HepG2 (cell line): Measurements from ENCODE around the gene SPTSSA. TPM values are rescaled to one million over a fixed set of nuclear protein-coding genes. Genes with fewer than 3 reads are reported as not detected.
"Not testable (repeated sequence)": the region's sequence is repeated elsewhere in the genome, so short reads cannot be mapped to it uniquely, and the experiment has no call there.

Experiments used
- ATAC-seq: fragments of 200-7000 bp; cut with Tn5 transposase; 3 replicates; pipeline ENCODE4 v1.9.1; 2020; ENCODE audit warnings: mild to moderate bottlenecking, moderate library complexity
- BruUV-seq: library from RNA; stranded (reverse); fragments of 400-500 nt; replicated peaks from 2 replicates; lab custom pipeline; 2021; lab: Mats Ljungman, UMichigan
- CTCF ChIA-PET: fragments of 300-600 bp; formaldehyde crosslinking; extraction: SDS; loops from one replicate; lab custom pipeline; 2021; ENCODE audit warnings: low total read pairs, inconsistent platforms, low intra/inter-chr PET ratio; lab: Yijun Ruan, JAX
- POLR2A ChIA-PET: fragments of 350-600 bp; sonication (Branson Sonifier 250); formaldehyde crosslinking; loops from one replicate; lab custom pipeline; 2020; ENCODE audit warnings: antibody characterized with exemption, inconsistent platforms; lab: Yijun Ruan, JAX
- DNase-seq: peaks from one replicate; pipeline ENCODE4 v3.0.0-alpha.2; 2015; ENCODE audit warnings: low spot score
- FAIRE-seq: peaks from 3 replicates; lab custom pipeline; 2011; peaks lifted over from hg19 to GRCh38; lab: Jason Lieb, UNC
- H2AFZ ChIP-seq: one replicate; pipeline ENCODE4 v1.6.1; 2011; ENCODE audit warnings: low read length, inconsistent platforms
- H3K27ac ChIP-seq: fragments of 300-600 bp; 3 replicates; pipeline ENCODE4 v1.8.0; 2011; ENCODE audit warnings: mixed run types, mild to moderate bottlenecking, mixed read lengths, low read length, inconsistent platforms; ENCODE audit not compliant: insufficient read depth; ENCODE audit errors: extremely low read length
- H3K27me3 ChIP-seq, 2 experiments: fragments of 200-600 bp in 1 of 2; 2 replicates in 1 of 2; 3 replicates in 1 of 2; pipeline versions ENCODE4 v1.6.0 to v1.8.0; 2011; ENCODE audit warnings: low read length in 2 of 2, mild to moderate bottlenecking in 2 of 2, moderate library complexity in 2 of 2, inconsistent platforms in 1 of 2; ENCODE audit not compliant: insufficient read depth in 2 of 2, control insufficient read depth in 1 of 2
- H3K36me3 ChIP-seq, 2 experiments: fragments of 200-600 bp in 1 of 2; replicated peaks in 1 of 2; 2 replicates in 1 of 2; 3 replicates in 1 of 2; pipeline versions ENCODE4 v1.5.1 to v1.8.0; 2011; ENCODE audit warnings: low read length in 2 of 2, inconsistent platforms in 1 of 2; ENCODE audit not compliant: insufficient read depth in 2 of 2, control insufficient read depth in 1 of 2
- H3K4me1 ChIP-seq: 2 replicates; pipeline ENCODE4 v1.5.1; 2012; ENCODE audit warnings: low read length, inconsistent platforms; ENCODE audit not compliant: insufficient read depth
- H3K4me2 ChIP-seq: 2 replicates; pipeline ENCODE4 v1.6.0; 2011; ENCODE audit warnings: low read depth, low read length, inconsistent platforms
- H3K4me3 ChIP-seq, 3 experiments: fragments of 200-600 bp in 1 of 3; sonication (generic), shearing (Covaris generic) in 1 of 3; replicated peaks in 1 of 3; 2 replicates each; pipeline ENCODE4 v1.5.1; 2011 to 2016; ENCODE audit warnings: low read length in 3 of 3, inconsistent platforms in 2 of 3, low read depth in 2 of 3, mild to moderate bottlenecking in 2 of 3, control low read depth in 1 of 3, mixed read lengths in 1 of 3; ENCODE audit not compliant: insufficient read depth in 1 of 3
- H3K79me2 ChIP-seq: one replicate; pipeline ENCODE4 v1.6.1; 2011; ENCODE audit warnings: low read length, inconsistent platforms; ENCODE audit not compliant: insufficient read depth
- H3K9ac ChIP-seq: 2 replicates; pipeline ENCODE4 v1.6.0; 2011; ENCODE audit warnings: mild to moderate bottlenecking, low read depth, low read length, inconsistent platforms; ENCODE audit not compliant: insufficient read depth
- H3K9me3 ChIP-seq: 2 replicates; pipeline ENCODE4 v1.5.1; 2012; ENCODE audit warnings: mild to moderate bottlenecking, low read length
- H4K20me1 ChIP-seq: 2 replicates; pipeline ENCODE4 v1.6.0; 2011; ENCODE audit warnings: inconsistent platforms, mild to moderate bottlenecking, low read length, moderate library complexity; ENCODE audit not compliant: insufficient read depth
- KDM5B ChIP-seq: sonication (generic); formaldehyde crosslinking; IDR thresholded peaks from 2 replicates; pipeline ENCODE4 v1.4.0; 2020; ENCODE audit warnings: missing genetic modification reagents, mild to moderate bottlenecking, borderline replicate concordance
- NRL ChIP-seq: sonication (generic); formaldehyde crosslinking; IDR thresholded peaks from 2 replicates; pipeline ENCODE4 v1.5.0; 2020; ENCODE audit warnings: missing genetic modification reagents, mild to moderate bottlenecking, moderate library complexity, borderline replicate concordance
- POGK ChIP-seq: sonication (generic); formaldehyde crosslinking; conservative IDR thresholded peaks from 2 replicates; pipeline ENCODE4 v1.8.0; 2022; ENCODE audit warnings: mild to moderate bottlenecking, moderate library complexity, missing genetic modification reagents
- SPEN ChIP-seq: sonication (generic); formaldehyde crosslinking; IDR thresholded peaks from 2 replicates; pipeline ENCODE4 v1.5.1; 2020; ENCODE audit warnings: low read depth, mild to moderate bottlenecking, missing genetic modification reagents
- ZMYM3 ChIP-seq: sonication (generic); formaldehyde crosslinking; IDR thresholded peaks from 2 replicates; pipeline ENCODE4 v1.5.1; 2020; ENCODE audit warnings: mild to moderate bottlenecking, missing genetic modification reagents
- ZNF124 ChIP-seq: sonication (generic); formaldehyde crosslinking; IDR thresholded peaks from 2 replicates; pipeline ENCODE4 v1.4.0; 2020; ENCODE audit warnings: missing genetic modification reagents
- ZNF460 ChIP-seq: sonication (generic); formaldehyde crosslinking; IDR thresholded peaks from 2 replicates; pipeline ENCODE4 v1.5.1; 2020; ENCODE audit warnings: missing genetic modification reagents, mild to moderate bottlenecking, borderline replicate concordance
- ZNF501 ChIP-seq: sonication (generic); formaldehyde crosslinking; IDR thresholded peaks from 2 replicates; pipeline ENCODE4 v1.5.1; 2020; ENCODE audit warnings: mild to moderate bottlenecking, moderate library complexity, missing genetic modification reagents
- ZNF605 ChIP-seq: sonication (generic); formaldehyde crosslinking; IDR thresholded peaks from 2 replicates; pipeline ENCODE4 v1.8.0; 2022; ENCODE audit warnings: mild to moderate bottlenecking, missing genetic modification reagents
- ZNF619 ChIP-seq: sonication (generic); formaldehyde crosslinking; IDR thresholded peaks from 2 replicates; pipeline ENCODE4 v1.4.0; 2020; ENCODE audit warnings: mild to moderate bottlenecking, missing genetic modification reagents
- ZNF766 ChIP-seq: sonication (generic); formaldehyde crosslinking; IDR thresholded peaks from 2 replicates; pipeline ENCODE4 v1.5.0; 2020; ENCODE audit warnings: missing genetic modification reagents, borderline replicate concordance
- ZNF839 ChIP-seq: sonication (generic); formaldehyde crosslinking; IDR thresholded peaks from 2 replicates; pipeline ENCODE4 v1.4.0; 2020; ENCODE audit warnings: missing genetic modification reagents, mild to moderate bottlenecking, borderline replicate concordance
- WGBS: methylation state at CpG from one replicate; pipeline ENCODE4 v1.1.6; 2017; ENCODE audit warnings: low lambda C conversion rate; 5-methylcytosine and 5-hydroxymethylcytosine counted together
- in situ Hi-C: cut with HindIII; loops from 2 replicates; pipeline ENCODE4 v1.10.0; 2017; ENCODE audit warnings: low pct_unique_long_range_greater_than_20kb; ENCODE audit not compliant: extremely low pct_ligation_motif_present
- intact Hi-C: fragments of 100-400 bp; cut with micrococcal nuclease; formaldehyde crosslinking; loops from one replicate; pipeline ENCODE4 v1.10.0; 2022; ENCODE audit not compliant: unreplicated experiment
- polyA plus RNA-seq, 8 experiments: library from polyadenylated mRNA; depleted of rRNA in 3 of 8; stranded (reverse) in 7 of 8; unstranded in 1 of 8; fragments of >200 nt; fragmentation: Illumina TruSeq in 4 of 8; extraction: Trizol in 4 of 8; gene quantifications; 2 replicates each; pipeline versions ENCODE4 v1.2.1 to v1.2.3, GENCODE V29; 2011 to 2016; ENCODE audit warnings: low read depth in 4 of 8, missing spikeins in 1 of 8, mixed read lengths in 1 of 8; ENCODE audit not compliant: insufficient read depth in 1 of 8
- total RNA-seq, 5 experiments: library from RNA; depleted of rRNA; stranded (reverse); fragments of >200 nt; fragmentation: Illumina TruSeq; extraction: Trizol; gene quantifications; 2 replicates each; pipeline ENCODE4 v1.2.3, GENCODE V29; 2016; ENCODE audit warnings: low read depth in 1 of 5
- TF ChIP-seq, protein P1 (sequence below): sonication (generic); formaldehyde crosslinking; IDR thresholded peaks from 2 replicates; pipeline ENCODE4 v1.4.0; 2020; ENCODE audit warnings: mild to moderate bottlenecking, missing genetic modification reagents

Gene SPTSSA
- total and polyA plus RNA-seq, 2 of the 13 experiments (the other 11 are each of a cell fraction or from before 2014, with no cell fraction given), result 19.1 to 86.1 TPM

- H3K9ac ChIP-seq, H3K27me3 ChIP-seq, DNase-seq, H2AFZ ChIP-seq, H3K79me2 ChIP-seq, CTCF ChIA-PET, H3K27ac ChIP-seq, BruUV-seq, H3K9me3 ChIP-seq, H4K20me1 ChIP-seq, FAIRE-seq, ATAC-seq, H3K36me3 ChIP-seq, H3K4me3 ChIP-seq, in situ Hi-C loops: not testable (repeated sequence)
- Histone ChIP-seq H3K4me2 (0 out of 2 replicates have a peak overlapping the region, but pooled peaks have one; percentile 31), H3K4me1 (peaks cover 35% of the 10 kb centered on the region)
- TF ChIP-seq ZNF501 (0 out of 2 replicates have a peak, but pooled peaks have one; percentile 20), ZNF124 (CRISPR knock-in tag) (0 out of 2 replicates have a peak, but pooled peaks have one; percentile 10), NRL (CRISPR knock-in tag) (0 out of 2 replicates have a peak, but pooled peaks have one; percentile 21), SPEN (CRISPR knock-in tag) (peak; percentile 24; the same call in 1 of the 2 replicates), ZMYM3 (CRISPR knock-in tag) (0 out of 2 replicates have a peak, but pooled peaks have one; percentile 65), KDM5B (CRISPR knock-in tag) (peak; percentile 55; the same call in 1 of the 2 replicates), ZNF460 (CRISPR knock-in tag) (peak; percentile 49; the same call in 1 of the 2 replicates), ZNF766 (peak; percentile 21; the same call in 1 of the 2 replicates), ZNF605 (CRISPR knock-in tag) (0 out of 2 replicates have a peak, but pooled peaks have one; percentile 33), ZNF619 (CRISPR knock-in tag) (0 out of 2 replicates have a peak, but pooled peaks have one; percentile 36), POGK (CRISPR knock-in tag) (peak; percentile 33; the same call in 1 of the 2 replicates), ZNF839 (CRISPR knock-in tag) (0 out of 2 replicates have a peak, but pooled peaks have one; percentile 74)
- TF ChIP-seq, protein P1, sequence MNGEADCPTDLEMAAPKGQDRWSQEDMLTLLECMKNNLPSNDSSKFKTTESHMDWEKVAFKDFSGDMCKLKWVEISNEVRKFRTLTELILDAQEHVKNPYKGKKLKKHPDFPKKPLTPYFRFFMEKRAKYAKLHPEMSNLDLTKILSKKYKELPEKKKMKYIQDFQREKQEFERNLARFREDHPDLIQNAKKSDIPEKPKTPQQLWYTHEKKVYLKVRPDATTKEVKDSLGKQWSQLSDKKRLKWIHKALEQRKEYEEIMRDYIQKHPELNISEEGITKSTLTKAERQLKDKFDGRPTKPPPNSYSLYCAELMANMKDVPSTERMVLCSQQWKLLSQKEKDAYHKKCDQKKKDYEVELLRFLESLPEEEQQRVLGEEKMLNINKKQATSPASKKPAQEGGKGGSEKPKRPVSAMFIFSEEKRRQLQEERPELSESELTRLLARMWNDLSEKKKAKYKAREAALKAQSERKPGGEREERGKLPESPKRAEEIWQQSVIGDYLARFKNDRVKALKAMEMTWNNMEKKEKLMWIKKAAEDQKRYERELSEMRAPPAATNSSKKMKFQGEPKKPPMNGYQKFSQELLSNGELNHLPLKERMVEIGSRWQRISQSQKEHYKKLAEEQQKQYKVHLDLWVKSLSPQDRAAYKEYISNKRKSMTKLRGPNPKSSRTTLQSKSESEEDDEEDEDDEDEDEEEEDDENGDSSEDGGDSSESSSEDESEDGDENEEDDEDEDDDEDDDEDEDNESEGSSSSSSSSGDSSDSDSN, result 0 out of 2 replicates have a peak, but pooled peaks have one; percentile 28
- POLR2A ChIA-PET, result interaction anchor here (0.6 to 2.1 kb wide), 3 partner anchors 9 to 56 kb away, joined by 3 to 11 read pairs (median 5); no protein-coding TSS in a partner anchor
- 67% methylated on average over 5 of the region's 5 CpGs for WGBS
- intact Hi-C loops, result loop anchor here (5.0 kb wide), 1 partner anchor 1998 kb away; no protein-coding TSS in a partner anchor
Observed at GRCh38 chr14:34505124-34505491, 43.1 kb upstream of the SPTSSA start.
